ENCODE measurements around the gene PCSK2.

Gene PCSK2

DNA sequence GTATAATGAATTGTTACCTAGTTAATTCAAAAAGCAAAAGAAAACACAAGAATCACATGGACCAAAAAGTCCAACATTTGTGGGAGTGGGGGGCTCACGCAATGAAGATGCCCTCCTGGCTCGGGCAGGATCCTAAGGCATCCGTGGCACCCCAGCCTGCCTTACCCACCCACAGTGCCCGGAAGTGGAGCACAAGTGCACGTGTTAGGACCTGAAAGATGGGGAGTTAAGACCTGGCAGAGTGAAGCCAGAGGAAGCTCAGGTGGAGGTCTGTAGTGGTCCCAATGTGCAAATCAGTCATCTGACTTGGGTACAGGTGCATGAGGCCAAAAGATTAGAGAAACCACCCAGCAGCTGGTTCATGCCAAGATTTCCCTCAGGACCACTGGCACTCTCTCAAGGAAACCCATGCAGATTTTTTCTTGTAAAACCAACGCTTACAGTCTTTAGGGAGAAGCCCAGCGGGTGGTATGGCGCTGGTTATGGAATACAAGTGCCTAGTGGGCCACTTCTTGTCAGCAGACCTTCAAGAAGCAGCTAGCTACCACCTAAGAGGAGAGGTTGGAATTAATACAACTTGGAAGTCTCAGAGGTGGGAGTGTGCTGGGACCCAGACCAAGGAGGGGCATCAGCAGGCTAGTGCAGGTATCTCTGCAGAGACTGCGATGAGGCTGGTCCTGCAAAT is 262.2 kb downstream of the PCSK2 start:
- DNase-seq, result no peak

DNA sequence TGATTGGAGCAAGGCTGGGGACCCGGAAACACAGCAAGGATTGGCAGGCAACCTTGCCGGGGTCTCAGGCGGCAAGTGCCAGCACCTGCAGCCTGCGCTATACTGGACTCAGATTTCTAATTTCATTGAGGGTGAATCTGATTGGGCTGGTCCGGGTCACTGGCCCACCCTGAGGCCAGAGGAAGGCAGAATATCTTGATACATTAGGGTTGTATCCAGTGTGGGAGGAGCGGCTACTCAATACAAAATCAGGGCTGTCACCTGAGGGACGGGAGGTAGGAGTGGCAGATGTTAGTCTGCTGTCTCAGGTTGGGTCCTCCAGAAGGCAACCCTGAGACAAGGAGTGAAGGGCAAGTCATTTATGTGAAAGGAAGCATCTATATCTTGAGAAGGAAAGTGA is 263.7 kb downstream of the PCSK2 start:
- DNase-seq, result no peak

DNA sequence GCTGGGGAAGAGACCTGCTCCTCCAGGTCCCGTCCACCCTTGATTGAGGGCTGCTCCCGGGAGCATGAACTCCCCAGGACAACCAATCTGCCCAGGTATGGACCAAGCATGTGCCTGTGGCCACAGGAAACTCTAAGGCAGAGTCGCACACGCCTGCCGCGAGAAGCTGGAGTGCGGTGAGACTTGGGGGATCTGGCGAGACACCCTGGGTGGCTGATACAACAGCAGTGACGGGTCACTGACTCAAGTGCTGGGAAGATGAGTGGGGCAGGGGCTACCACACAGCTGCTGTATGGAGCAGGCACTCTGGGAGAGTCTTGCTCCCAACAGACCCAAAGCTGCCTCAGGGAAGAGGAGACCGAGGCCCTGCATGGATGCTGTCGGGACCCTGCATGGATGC is 264.2 kb downstream of the PCSK2 start:
- no peak for DNase-seq

- DNase-seq, result no peak
Measured at GRCh38 chr20:17491488-17491887, 264.6 kb downstream of the PCSK2 start.

GRCh38 chr20:17493173-17493572 is 266.3 kb downstream of the PCSK2 start:
- DNase-seq, result no peak

GRCh38 chr20:17494201-17494600 is 267.4 kb downstream of the PCSK2 start:
- DNase-seq, result no peak

DNA sequence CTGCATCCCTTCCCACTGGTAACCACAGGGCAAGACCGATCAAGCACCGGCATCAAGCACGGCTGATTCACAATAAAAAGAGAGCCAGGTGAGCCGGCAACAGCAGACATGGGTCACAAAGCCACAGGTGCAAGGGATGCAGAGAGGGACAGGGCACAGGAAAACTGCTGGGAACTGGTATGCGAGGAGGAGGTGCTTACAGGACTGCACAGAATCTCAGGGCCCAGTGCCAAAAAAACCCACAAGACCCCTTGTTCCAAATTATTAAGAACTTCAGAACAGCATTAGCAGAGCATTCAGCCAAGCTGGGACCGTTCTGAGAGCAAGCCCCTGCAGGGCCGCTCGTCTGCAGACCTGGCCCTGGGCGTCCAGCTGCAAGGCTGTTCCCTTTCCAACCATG is 269.0 kb downstream of the PCSK2 start:
- no peak for DNase-seq

DNA sequence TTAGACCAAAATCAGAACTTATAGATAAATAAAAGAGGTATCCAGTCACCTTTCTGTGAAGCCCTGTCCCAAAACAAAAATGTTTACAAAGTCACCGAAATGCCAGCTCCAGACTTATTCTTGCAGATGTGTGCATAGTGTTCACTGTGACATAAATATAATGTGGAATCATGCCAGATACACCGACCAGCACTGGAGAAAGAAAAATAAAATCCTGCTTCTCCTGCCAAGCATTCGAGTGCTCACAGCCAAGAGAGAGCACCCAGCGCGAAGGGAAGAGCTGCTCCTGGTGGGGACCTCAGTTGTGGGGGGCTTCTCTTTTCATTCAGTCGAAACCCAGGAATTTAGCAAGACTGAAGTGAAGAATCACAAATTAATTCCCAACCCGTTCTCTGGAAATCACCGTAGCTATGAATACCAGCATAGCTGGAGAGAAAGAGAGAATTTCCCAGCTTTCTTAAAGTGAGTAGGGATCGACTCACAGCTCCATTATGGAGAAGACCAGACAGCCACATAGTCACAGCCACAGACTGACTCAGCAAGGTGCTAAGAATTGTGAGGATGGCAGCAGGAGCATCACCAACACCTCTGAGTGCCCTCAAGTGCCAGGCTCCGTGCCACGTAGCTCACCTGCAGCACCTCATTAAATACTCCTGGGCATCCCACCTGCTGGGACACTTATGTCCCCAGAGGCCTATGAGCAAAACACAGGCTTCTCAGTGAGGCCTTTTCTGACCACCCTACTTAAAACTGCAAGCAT is 271.2 kb downstream of the PCSK2 start:
- no peak for DNase-seq

- DNase-seq, result no peak
Measured at GRCh38 chr20:17498641-17499040, 271.8 kb downstream of the PCSK2 start.

- peak; percentile 57 for DNase-seq
Measured at GRCh38 chr20:17499041-17499440, 272.2 kb downstream of the PCSK2 start.

DNA sequence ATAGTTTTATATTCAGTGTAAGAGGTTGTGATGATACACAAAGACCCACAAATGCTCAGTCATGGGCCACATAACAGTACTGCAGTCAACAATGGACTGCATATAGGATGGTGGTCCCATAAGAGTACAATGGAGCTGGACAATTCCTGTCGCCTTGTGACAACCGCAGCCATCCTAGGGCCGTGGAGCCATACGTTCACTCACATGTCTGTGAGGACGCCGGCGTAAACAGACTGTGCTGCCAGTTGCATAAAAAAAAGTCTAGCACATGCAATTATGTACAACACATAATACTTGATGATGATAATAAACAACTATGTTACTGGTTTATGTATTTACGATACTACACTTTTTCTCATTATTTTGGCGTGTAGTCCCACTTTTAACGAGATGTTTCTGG is 273.4 kb downstream of the PCSK2 start:
- DNase-seq, result no peak

- no peak for DNase-seq
Measured at GRCh38 chr20:17500826-17501225, 274.0 kb downstream of the PCSK2 start.

DNA sequence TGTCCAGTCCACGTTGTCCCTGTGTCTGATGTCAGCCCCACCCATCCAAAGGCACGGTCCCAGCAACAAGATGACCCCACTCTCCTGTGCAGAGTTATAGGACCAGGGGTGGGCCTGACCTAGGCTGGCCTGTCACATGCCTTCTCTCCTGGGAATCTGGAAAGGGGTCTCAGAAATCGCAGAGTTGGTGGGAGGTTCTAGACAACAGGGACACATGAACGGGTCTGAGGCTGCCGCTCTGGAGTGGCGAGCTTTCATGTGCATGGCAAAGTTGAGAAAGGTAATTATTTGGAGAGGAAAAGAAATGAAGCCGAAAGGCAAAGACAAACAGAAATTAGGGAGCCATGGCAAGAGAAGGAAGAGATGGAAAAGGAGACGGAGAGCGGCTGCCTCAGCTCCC is 274.9 kb downstream of the PCSK2 start:
- no peak for DNase-seq

GRCh38 chr20:17502105-17502504 is 275.3 kb downstream of the PCSK2 start:
- DNase-seq, result no peak

- DNase-seq, result no peak
Measured at GRCh38 chr20:17503301-17504065, 276.6 kb downstream of the PCSK2 start.

- DNase-seq, result no peak
Measured at GRCh38 chr20:17504066-17504897, 277.4 kb downstream of the PCSK2 start.

DNA sequence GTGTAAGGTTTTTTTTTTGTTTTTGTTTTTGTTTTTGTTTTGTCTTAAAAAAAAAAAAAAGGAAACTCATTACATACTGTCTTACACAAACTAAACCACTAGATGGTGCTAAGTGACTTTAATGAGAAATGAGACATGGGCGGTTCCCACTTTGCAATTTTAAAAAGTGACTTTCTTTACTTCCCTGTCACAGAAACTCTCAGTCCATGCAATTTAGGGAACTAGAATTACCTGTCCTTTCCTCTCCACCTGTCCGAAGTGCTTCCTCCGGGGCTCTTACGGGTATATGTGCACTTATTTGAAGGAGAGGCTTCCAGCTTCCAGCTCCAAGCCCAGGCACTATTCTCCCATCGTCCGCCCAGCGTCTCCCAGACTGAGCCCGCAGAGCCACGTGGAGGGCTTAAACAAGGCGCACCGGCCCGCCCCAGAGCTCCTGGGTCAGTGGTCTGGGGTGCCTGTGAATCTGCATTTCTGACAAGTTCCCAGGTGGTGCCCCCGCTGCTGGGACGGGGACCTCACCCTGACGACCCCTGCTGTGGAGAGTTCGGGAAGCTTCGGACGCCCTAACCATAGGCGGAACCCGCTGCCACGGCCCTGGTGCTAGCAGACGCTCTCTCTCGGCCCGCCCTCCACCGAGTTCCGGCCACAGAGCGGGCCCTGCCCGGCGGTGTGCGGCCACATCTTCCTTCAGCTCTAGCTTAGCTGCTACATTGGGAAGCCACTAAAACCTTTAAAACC is 278.2 kb downstream of the PCSK2 start:
- DNase-seq, result peak; percentile 60

DNA sequence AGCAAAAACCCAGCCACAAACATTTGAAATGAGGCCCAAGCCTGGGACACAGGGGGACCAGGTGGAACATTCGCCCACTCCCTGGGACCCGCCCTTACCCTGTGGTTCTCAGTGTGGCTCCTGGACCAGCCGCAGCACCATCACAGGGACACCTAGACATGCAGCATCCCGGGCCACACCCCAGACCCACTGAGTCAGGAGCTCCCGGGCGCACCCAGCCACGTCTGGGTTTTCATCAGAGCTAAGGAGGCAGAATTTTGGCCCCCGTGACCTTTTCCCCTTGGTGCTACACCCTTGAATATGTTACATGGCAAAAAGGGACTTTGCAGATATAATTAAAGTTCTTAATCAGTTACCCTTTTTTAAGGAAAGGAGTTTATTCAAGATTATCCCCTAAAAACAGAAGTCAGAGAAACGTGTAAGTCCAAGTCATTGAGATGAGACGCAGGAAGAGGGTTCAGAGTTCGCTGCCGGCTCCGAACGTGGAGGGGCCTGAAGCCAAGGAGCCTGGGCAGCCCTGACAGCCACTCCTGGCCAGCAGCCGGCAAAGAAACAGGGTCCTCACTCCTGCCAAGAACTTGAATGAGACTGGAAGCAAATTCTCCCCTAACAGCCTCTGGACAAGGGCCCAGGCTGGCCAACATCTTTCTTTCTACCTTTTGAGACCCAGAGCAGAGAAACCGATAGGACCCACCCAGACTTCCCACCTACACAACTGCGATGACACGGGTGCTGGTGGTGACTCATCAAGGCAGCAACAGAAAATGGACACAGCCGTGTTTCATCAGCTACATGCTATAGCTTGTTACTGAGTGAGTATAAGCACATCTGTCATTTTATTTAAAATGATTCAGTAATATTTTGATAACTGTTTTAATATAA is 279.0 kb downstream of the PCSK2 start:
- peak; percentile 61 for DNase-seq

GRCh38 chr20:17507032-17507431 is 280.2 kb downstream of the PCSK2 start:
- DNase-seq, result no peak

- no peak for DNase-seq
Measured at GRCh38 chr20:17507531-17507930, 280.7 kb downstream of the PCSK2 start.

DNA sequence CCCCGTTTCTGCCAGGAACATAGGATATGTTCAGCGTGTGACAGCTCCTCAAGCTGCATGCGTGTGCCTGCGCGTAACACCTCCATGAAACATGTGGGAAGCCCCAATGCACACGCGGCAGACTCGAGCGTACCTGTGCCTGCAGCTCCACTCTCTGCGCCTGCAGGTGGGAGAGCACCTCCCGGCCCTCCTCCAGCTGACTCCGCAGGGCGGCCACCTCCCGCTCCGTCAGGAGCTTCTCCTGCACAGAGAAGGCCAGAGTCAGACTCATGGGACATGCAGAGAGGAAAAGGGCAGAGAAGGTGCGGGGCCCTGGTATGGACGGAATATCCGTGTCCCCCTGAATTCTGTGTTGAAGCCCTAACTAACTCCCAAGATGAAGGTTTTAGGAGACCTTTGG is 281.9 kb downstream of the PCSK2 start:
- no peak for DNase-seq

All from HCEC 1CT (cell line).